Upper lobe of right lung (tissue), 1 donor: ENCODE data around the gene SNX13. TPM values are rescaled to one million over a fixed set of nuclear protein-coding genes. Genes with fewer than 3 reads are reported as not detected.

Experiments
- ATAC-seq: fragments of 200-7000 bp; cut with Tn5 transposase; one replicate; pipeline ENCODE4 v1.9.1; 2020; ENCODE audit warnings: mild to moderate bottlenecking, moderate library complexity
- DNase-seq: peaks from one replicate; pipeline ENCODE4 v3.0.0-alpha.2; 2020
- H3K27ac ChIP-seq: fragments of 200-600 bp; one replicate; pipeline ENCODE4 v1.8.0; 2022
- H3K27me3 ChIP-seq: fragments of 200-600 bp; one replicate; pipeline ENCODE4 v1.8.0; 2022; ENCODE audit warnings: mild to moderate bottlenecking
- H3K36me3 ChIP-seq: fragments of 200-600 bp; one replicate; pipeline ENCODE4 v1.8.0; 2022
- H3K4me1 ChIP-seq: fragments of 200-600 bp; one replicate; pipeline ENCODE4 v1.8.0; 2022
- H3K4me3 ChIP-seq: fragments of 200-600 bp; one replicate; pipeline ENCODE4 v1.8.0; 2022; ENCODE audit warnings: mild to moderate bottlenecking
- H3K9me3 ChIP-seq: fragments of 200-600 bp; one replicate; pipeline ENCODE4 v1.8.0; 2022
- intact Hi-C: fragments of 100-400 bp; cut with DNase I; formaldehyde crosslinking; loops from one replicate; pipeline ENCODE4 v1.11.0; 2022
- total RNA-seq: library from RNA; stranded (reverse); fragmentation: NEBNext Ultra II Directional; extraction: Animal tissue kit (Norgen Biotek cat#: 25700); gene quantifications from one replicate; pipeline ENCODE4 v1.2.1, GENCODE V29; 2021
- TF ChIP-seq, protein P1 (sequence below): fragments of 200-600 bp; IDR thresholded peaks from one replicate; pipeline ENCODE4 v1.8.0; 2022; ENCODE audit warnings: antibody characterized with exemption
- donor health status: DM: no; HTN: yes; CAD: no; lungs with severe emphysema.

SNX13 gene
- total RNA-seq, 1 donor from 2014 or later, result 47.0 TPM

DNA sequence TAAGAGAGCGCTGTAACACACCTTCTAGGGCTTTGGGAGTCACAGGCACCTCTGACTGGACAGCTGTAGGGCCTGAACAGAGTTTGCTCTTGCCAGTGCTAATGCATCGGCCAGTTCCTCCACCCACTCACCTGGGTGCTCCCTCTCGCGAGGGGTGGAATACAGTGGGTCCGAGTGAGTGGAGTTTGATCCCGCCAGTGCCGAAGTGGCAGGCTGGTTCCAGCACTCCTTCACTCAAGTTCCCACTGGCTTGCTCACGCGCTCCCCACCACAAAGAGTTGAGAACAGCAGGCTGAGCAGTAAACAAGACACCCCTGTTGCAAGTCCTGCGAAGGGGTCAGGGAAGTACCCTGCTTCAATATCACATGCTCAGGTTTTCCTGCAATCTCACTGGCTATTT is 91.8 kb downstream of the SNX13 start:
- no peaks in the 10 kb centered on the region for H3K9me3 ChIP-seq
- H3K36me3 ChIP-seq, result peaks cover 13% of the 10 kb centered on the region
- H3K4me1 ChIP-seq, result no peaks in the 10 kb centered on the region
- intact Hi-C loops, result no loop called here
- ATAC-seq (no peak), DNase-seq (no peak)
- TF ChIP-seq, protein P1, sequence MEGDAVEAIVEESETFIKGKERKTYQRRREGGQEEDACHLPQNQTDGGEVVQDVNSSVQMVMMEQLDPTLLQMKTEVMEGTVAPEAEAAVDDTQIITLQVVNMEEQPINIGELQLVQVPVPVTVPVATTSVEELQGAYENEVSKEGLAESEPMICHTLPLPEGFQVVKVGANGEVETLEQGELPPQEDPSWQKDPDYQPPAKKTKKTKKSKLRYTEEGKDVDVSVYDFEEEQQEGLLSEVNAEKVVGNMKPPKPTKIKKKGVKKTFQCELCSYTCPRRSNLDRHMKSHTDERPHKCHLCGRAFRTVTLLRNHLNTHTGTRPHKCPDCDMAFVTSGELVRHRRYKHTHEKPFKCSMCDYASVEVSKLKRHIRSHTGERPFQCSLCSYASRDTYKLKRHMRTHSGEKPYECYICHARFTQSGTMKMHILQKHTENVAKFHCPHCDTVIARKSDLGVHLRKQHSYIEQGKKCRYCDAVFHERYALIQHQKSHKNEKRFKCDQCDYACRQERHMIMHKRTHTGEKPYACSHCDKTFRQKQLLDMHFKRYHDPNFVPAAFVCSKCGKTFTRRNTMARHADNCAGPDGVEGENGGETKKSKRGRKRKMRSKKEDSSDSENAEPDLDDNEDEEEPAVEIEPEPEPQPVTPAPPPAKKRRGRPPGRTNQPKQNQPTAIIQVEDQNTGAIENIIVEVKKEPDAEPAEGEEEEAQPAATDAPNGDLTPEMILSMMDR, result no peak
- H3K27me3 ChIP-seq, result no peaks in the 10 kb centered on the region
- no peak overlapping the region for H3K4me3 ChIP-seq
- H3K27ac ChIP-seq, result no peak overlapping the region

DNA sequence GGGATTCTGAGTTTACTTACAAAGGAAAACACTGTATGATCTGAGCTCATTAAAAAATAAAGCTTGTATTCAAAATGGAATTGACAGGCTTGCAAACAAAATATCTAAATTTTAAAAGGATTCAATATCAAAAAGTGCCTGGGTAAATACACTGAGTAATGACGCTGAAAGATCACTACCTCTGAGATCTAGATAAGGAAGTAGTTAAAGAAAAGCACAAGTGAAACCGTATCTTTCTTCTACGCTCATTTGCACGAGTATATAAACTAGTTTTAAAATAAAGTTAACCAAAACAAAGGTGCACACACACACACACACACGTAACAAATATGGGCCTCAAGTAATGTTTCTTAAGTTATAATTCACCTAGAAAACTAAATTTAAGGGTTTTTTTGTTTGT is 93.4 kb downstream of the SNX13 start:
- Histone ChIP-seq H3K4me1 (no peaks in the 10 kb centered on the region), H3K27ac (no peak overlapping the region), H3K9me3 (no peaks in the 10 kb centered on the region), H3K4me3 (no peak overlapping the region), H3K36me3 (peaks cover 13% of the 10 kb centered on the region), H3K27me3 (no peaks in the 10 kb centered on the region)
- ATAC-seq (no peak), DNase-seq (no peak)
- TF ChIP-seq, protein P1, result no peak
- intact Hi-C loops, result no loop called here

DNA sequence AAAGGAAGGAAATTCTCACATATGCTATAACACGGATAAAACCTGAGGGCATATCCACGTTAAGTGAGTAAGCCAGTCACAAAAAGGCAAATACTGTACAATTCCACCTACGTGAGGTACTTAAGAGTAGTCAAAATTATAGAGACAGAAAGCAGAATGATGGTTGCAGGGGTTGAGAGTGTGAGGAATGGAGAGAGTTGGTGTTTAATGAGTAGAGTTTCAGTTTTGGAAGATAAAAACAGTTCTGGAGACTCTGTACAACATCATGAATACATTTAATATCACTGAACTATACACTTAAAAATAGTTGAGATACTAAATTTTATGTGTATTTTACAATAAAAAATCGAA is 95.1 kb downstream of the SNX13 start:
- TF ChIP-seq, protein P1, result no peak
- Histone ChIP-seq H3K4me3 (no peak overlapping the region), H3K4me1 (no peaks in the 10 kb centered on the region), H3K27ac (no peak overlapping the region), H3K27me3 (no peaks in the 10 kb centered on the region), H3K9me3 (no peaks in the 10 kb centered on the region), H3K36me3 (peaks cover 13% of the 10 kb centered on the region)
- intact Hi-C loops, result no loop called here
- ATAC-seq, result no peak
- DNase-seq, result no peak

DNA sequence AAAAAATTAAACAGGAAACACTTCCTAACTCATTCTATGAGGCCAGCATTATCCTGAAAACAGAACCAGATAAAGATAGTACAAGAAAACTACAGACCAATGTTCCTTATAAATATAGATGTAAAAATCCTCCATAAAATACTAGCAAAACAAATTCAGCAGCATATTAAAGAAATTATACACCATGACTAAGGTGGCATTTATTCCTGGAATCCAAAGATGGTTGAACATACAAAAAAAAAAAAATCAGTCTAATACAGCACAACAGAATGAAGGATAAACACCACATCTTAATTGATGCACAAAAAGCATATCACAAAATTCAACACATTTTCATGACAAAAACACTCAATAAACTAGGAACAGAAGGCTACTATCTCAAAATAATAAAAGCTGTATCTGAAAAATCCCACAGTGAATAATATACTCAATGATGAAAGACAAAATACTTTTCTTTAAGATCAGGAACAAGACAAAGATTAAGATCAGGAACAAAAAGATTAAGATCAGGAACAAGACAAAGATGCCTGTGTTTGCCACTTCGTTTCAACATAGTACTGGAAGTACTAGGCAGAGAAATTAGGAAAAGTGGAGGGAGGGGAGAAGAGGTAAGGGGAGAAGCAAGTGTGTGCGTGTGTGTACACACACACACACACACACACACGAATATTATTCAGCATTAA is 95.6 kb downstream of the SNX13 start:
- DNase-seq (no peak), ATAC-seq (no peak)
- no peaks in the 10 kb centered on the region for H3K27me3 ChIP-seq
- no peaks in the 10 kb centered on the region for H3K4me1 ChIP-seq
- no peaks in the 10 kb centered on the region for H3K9me3 ChIP-seq
- TF ChIP-seq, protein P1, result no peak
- no peak overlapping the region for H3K4me3 ChIP-seq
- H3K27ac ChIP-seq, result no peak overlapping the region
- H3K36me3 ChIP-seq, result peaks cover 16% of the 10 kb centered on the region
- intact Hi-C loops, result no loop called here

DNA sequence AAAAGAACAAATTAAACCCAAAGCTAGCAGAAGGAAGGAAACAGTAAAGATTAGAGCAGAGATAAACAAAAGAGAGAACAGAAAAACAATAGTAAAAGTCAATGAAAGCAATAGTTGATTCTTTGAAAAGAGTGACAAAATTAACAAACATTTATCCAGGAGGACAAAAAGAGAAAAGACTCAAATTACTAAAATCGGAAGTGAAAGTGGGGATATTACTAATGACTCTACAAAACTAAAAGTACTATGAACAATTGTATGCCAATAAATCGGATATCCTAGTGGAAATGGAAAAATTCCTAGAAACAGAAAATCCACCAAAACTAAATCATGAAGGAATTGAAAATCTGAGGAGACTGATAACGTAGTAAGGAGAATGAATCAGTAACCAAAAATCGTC is 96.3 kb downstream of the SNX13 start:
- intact Hi-C loops, result no loop called here
- TF ChIP-seq, protein P1, result no peak
- no peaks in the 10 kb centered on the region for H3K9me3 ChIP-seq
- no peaks in the 10 kb centered on the region for H3K4me1 ChIP-seq
- ATAC-seq (no peak), DNase-seq (no peak)
- H3K36me3 ChIP-seq, result peaks cover 22% of the 10 kb centered on the region
- no peak overlapping the region for H3K4me3 ChIP-seq
- no peak overlapping the region for H3K27ac ChIP-seq
- H3K27me3 ChIP-seq, result no peaks in the 10 kb centered on the region

DNA sequence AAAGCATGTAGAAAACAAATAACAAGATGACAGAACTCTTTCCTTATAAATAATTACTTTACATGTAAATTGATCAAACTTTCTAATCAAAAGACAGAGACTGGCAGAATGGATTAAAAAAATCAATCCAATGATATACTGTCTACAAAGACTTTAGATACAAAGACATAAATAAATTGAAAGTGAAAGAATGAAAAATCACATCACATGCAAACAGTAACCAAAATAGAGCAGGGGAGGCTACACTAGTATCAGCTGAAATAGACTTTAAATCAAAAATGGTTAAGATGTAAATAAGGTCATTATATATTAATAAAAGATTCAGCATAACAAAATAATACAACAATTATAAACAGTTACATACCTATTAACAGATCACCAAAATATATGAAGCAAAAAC is 97.3 kb downstream of the SNX13 start:
- H3K4me1 ChIP-seq, result no peaks in the 10 kb centered on the region
- no peak overlapping the region for H3K27ac ChIP-seq
- H3K9me3 ChIP-seq, result no peaks in the 10 kb centered on the region
- intact Hi-C loops, result no loop called here
- TF ChIP-seq, protein P1, result no peak
- no peak overlapping the region for H3K4me3 ChIP-seq
- ATAC-seq (no peak), DNase-seq (no peak)
- H3K36me3 ChIP-seq, result peaks cover 26% of the 10 kb centered on the region
- H3K27me3 ChIP-seq, result no peaks in the 10 kb centered on the region
